HG03108 (cell line): ENCODE data around the gene DUSP19.

ENCODE experiments used
- ATAC-seq: cut with Tn5 transposase; IDR thresholded peaks from one replicate; pipeline ENCODE4 v1.9.1; 2021; ENCODE audit warnings: moderate library complexity; ENCODE audit not compliant: unreplicated experiment

DUSP19 gene

DNA sequence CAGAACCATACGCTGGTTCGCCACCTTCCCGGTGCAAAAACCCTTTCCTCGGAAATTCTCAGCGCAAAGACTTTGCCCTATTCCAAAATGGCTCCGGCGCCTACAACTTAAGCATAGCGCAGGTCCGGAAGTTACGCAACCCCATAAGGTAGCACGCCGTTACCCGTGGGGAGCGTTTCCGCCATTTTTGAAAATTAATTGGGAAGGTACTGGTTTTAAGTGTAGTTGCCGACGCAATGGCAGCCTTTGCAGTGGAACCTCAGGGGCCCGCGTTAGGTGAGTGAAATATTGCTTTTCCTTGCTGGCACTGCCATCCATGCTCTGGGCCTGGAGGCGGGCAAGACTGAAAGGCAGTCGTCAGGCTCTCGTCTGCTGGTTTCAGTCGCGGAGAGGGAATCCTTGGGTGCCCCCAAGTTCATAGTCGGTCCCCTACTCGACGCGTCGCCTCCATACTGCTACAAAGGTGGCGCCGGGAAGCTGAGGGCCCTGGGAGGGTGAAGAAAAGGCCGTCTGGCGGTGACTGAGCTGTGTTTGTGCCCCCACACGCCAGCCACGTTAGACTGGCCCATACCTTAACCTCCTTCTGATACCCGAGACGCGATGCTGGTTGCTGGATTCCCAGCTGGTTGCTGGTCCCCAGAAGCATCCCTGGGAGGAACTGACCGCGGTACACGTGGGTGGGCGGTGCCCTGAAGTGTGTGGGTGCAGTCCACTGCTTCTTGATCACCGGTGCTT is 45.8 kb downstream of the DUSP19 start, which contains the start of gene NUP35:
NUP35 (plus strand) TSS at position 222 of the 735 bp plus-strand sequence; CDS start at position 237, 15 bp downstream.
- ATAC-seq, result peak; percentile 85

DNA sequence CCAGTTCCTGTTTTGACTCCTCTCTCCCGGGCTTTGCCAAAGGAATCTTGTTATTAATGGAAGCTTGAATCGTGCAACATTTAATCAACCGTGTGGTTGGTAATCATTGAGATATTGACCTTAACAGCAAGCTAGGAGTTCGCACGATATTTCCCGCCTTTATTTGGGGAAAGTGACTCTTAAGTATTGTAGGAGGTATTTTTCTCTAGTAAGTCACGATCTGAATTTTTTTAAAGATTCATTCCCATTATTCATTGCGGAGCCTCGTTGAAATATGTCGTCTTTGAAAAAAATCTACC is 46.4 kb downstream of the DUSP19 start:
- no peak for ATAC-seq

DNA sequence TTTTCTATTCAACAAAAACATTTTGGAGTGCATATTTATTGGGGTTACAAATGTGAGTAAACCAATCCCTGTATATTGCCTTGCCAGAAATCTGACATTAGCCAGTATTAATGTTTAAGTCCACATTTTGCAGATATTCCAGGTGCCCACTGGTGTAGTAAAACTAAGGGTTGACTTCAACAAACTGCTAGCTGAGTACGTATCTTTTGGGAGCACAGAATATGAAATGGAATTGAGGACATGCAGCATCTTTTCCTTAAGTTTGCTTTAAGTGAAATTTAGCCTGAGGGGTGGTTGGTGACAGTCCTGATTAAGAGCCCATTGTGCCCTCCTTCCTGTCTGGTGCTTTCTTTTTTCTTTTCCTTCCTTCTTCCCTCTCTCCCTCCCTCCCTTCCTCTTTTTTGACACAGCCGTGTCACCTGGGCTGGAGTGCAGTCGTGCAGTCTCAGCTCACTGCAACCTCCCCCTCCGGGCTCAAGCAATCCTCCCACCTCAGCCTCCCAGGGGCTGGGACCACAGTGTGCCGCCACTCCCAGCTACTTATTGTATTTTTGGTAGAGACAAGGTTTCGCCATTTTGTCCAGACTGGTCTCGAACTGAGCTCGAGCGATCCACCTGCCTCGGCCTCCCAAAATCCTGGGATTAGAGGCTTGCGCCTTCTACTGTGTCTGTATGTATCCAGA is 47.3 kb downstream of the DUSP19 start:
- ATAC-seq, result no peak

GRCh38 chr2:183126635-183127034 is 48.1 kb downstream of the DUSP19 start:
- no peak for ATAC-seq

DNA sequence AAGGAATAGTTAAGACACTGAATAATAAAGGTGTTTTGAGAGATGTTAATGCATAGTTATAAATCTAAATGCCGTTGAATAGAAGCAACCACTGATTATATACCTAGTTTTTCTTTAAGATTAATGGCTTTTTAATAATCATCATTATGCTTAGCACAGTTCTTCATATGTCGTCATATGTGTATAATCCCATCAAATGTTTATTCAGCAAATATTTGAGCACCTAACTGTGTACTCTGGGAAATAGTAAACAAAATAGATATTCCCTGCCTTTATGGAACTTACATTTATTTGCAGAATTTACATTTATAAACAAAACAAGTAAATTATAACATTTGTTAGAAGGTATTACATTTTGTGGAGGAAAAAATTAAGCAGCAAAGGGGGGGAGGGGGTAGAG is 55.5 kb downstream of the DUSP19 start:
- no peak for ATAC-seq

- no peak for ATAC-seq
Measured at GRCh38 chr2:183148955-183149354, 70.4 kb downstream of the DUSP19 start.

GRCh38 chr2:183149489-183149888 is 70.9 kb downstream of the DUSP19 start:
- no peak for ATAC-seq
